Measurements from ENCODE around the gene DIAPH2.

DNA sequence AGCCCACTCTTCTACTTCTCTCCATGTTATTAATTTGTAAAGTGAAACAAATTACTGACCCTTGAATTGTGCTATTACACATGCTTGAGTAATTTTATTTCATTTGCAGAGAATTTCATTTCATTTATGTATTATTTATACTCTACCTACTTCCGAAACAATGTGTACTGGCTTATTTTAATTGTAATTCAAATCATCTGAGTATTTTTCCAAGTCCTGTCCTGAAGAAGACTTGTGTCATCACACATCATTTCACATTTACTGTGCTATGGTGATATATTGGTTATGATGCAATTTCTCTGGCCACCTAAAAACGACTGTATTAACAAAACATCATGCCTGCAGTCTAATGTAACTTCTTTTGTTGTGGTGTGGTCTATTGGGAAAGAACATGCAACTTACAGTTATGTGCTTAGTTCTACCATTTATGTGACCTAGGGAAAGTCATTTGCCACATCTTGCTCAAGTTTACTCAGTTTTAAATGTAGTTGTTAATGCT lies 583.6 kb downstream of the DIAPH2 start:
- TF ChIP-seq, protein P1, sequence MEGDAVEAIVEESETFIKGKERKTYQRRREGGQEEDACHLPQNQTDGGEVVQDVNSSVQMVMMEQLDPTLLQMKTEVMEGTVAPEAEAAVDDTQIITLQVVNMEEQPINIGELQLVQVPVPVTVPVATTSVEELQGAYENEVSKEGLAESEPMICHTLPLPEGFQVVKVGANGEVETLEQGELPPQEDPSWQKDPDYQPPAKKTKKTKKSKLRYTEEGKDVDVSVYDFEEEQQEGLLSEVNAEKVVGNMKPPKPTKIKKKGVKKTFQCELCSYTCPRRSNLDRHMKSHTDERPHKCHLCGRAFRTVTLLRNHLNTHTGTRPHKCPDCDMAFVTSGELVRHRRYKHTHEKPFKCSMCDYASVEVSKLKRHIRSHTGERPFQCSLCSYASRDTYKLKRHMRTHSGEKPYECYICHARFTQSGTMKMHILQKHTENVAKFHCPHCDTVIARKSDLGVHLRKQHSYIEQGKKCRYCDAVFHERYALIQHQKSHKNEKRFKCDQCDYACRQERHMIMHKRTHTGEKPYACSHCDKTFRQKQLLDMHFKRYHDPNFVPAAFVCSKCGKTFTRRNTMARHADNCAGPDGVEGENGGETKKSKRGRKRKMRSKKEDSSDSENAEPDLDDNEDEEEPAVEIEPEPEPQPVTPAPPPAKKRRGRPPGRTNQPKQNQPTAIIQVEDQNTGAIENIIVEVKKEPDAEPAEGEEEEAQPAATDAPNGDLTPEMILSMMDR (IDR thresholded peaks at IDR 0.05): no peak
- TF ChIP-seq POLR2A (IDR thresholded peaks at IDR 0.05): no peak

Measured in body of pancreas (tissue), 4 donors.